NOMO-1 (cell line): ENCODE results near the gene ST3GAL6.

Experiments
- DNase-seq, 2 experiments: peaks; one replicate each; lab custom pipeline; 2025; ENCODE audit not compliant: unreplicated experiment in 2 of 2; lab: John Stamatoyannopoulos, UW

ST3GAL6 gene

GRCh38 chr3:98739266-98739665 lies 23.9 kb upstream of the ST3GAL6 start:
- DNase-seq: no peak

- DNase-seq: no peak
Measured at GRCh38 chr3:98740324-98740723, 22.8 kb upstream of the ST3GAL6 start.

GRCh38 chr3:98741121-98741716 lies 21.9 kb upstream of the ST3GAL6 start:
- DNase-seq: no peak

GRCh38 chr3:98743071-98743470 lies 20.1 kb upstream of the ST3GAL6 start:
- no peak for DNase-seq

GRCh38 chr3:98744283-98744682 lies 18.9 kb upstream of the ST3GAL6 start:
- DNase-seq: no peak

GRCh38 chr3:98745718-98746117 lies 17.4 kb upstream of the ST3GAL6 start:
- no peak for DNase-seq

- DNase-seq: no peak
Measured at GRCh38 chr3:98746122-98746521, 17.0 kb upstream of the ST3GAL6 start.

GRCh38 chr3:98746882-98747281 lies 16.3 kb upstream of the ST3GAL6 start:
- DNase-seq: no peak

GRCh38 chr3:98750276-98750919 lies 12.7 kb upstream of the ST3GAL6 start:
- DNase-seq: no peak

- no peak for DNase-seq
Measured at GRCh38 chr3:98754483-98754882, 8.7 kb upstream of the ST3GAL6 start.

- DNase-seq: no peak
Measured at GRCh38 chr3:98755601-98756000, 7.5 kb upstream of the ST3GAL6 start.

- DNase-seq: no peak
Measured at GRCh38 chr3:98759629-98760028, 3.5 kb upstream of the ST3GAL6 start.

- DNase-seq: peak; percentile 10 to 84
Measured at GRCh38 chr3:98761643-98762229, 1.4 kb upstream of the ST3GAL6 start.

- DNase-seq: no peak
Measured at GRCh38 chr3:98763819-98764418, 779 bp downstream of the ST3GAL6 start.

- peak; percentile 68 to 84 for DNase-seq
Measured at GRCh38 chr3:98764472-98764884, 1.3 kb downstream of the ST3GAL6 start.

- no peak for DNase-seq
Measured at GRCh38 chr3:98765721-98766120, 2.6 kb downstream of the ST3GAL6 start.

GRCh38 chr3:98766924-98767323 lies 3.8 kb downstream of the ST3GAL6 start:
- DNase-seq: no peak

- DNase-seq: no peak
Measured at GRCh38 chr3:98768961-98769360, 5.8 kb downstream of the ST3GAL6 start.

GRCh38 chr3:98769448-98769847 lies 6.3 kb downstream of the ST3GAL6 start:
- DNase-seq: peak in 1 of 2 experiments; percentile 58

- DNase-seq: no peak
Measured at GRCh38 chr3:98770261-98771039, 7.3 kb downstream of the ST3GAL6 start.

GRCh38 chr3:98772022-98772421 lies 8.9 kb downstream of the ST3GAL6 start:
- DNase-seq: no peak
